Kidney (tissue), 14 donors: ENCODE results near the gene DEPDC4. TPM values are rescaled to one million over a fixed set of nuclear protein-coding genes. Genes with fewer than 3 reads are reported as not detected.

Source experiments
- DNase-seq, 5 donors: peaks; one replicate each; pipeline ENCODE4 v3.0.0-alpha.2; 2013 to 2020
- FAIRE-seq: peaks from 2 replicates; lab custom pipeline; 2012; peaks lifted over from hg19 to GRCh38; lab: Jason Lieb, UNC
- H3K27ac ChIP-seq, 2 donors: one replicate each; pipeline ENCODE4 v1.7.0; 2013; ENCODE audit warnings: low read depth in 2 of 2, low read length in 2 of 2, inconsistent platforms in 1 of 2
- H3K27me3 ChIP-seq: one replicate; pipeline ENCODE4 v1.7.1; 2013; ENCODE audit warnings: low read length, inconsistent platforms; ENCODE audit not compliant: control insufficient read depth, insufficient read depth
- H3K36me3 ChIP-seq, 3 donors: one replicate each; pipeline versions ENCODE4 v1.7.0 to v1.7.1; 2013; ENCODE audit warnings: low read length in 3 of 3, control low read depth in 1 of 3, inconsistent platforms in 1 of 3; ENCODE audit not compliant: insufficient read depth in 3 of 3, control insufficient read depth in 2 of 3
- H3K4me1 ChIP-seq, 3 donors: one replicate each; pipeline versions ENCODE4 v1.7.0 to v1.7.1; 2013; ENCODE audit warnings: low read length in 3 of 3, inconsistent platforms in 1 of 3, low read depth in 1 of 3; ENCODE audit not compliant: control insufficient read depth in 2 of 3, insufficient read depth in 2 of 3
- H3K4me3 ChIP-seq, 3 donors: one replicate each; pipeline versions ENCODE4 v1.7.0 to v1.8.1; 2013; ENCODE audit warnings: low read length in 3 of 3, control low read depth in 1 of 3, inconsistent platforms in 1 of 3
- H3K9ac ChIP-seq, 3 donors: one replicate each; pipeline versions ENCODE4 v1.7.0 to v1.7.1; 2013; ENCODE audit warnings: low read length in 3 of 3, control low read depth in 1 of 3, inconsistent platforms in 1 of 3
- H3K9me3 ChIP-seq, 3 donors: one replicate each; pipeline versions ENCODE4 v1.7.0 to v1.7.1; 2013; ENCODE audit warnings: low read length in 3 of 3, control low read depth in 1 of 3, inconsistent platforms in 1 of 3; ENCODE audit not compliant: control insufficient read depth in 2 of 3, insufficient read depth in 1 of 3
- CTCF ChIP-seq: IDR thresholded peaks from 3 replicates; pipeline ENCODE4 v1.5.1; 2012; ENCODE audit warnings: mild to moderate bottlenecking, moderate library complexity, borderline replicate concordance; ENCODE audit not compliant: insufficient read depth; ENCODE audit errors: extremely low read depth
- intact Hi-C: fragments of 100-400 bp; cut with DNase I; formaldehyde crosslinking; loops from one replicate; pipeline ENCODE4 v1.11.1; 2022
- polyA plus RNA-seq: library from polyadenylated mRNA; stranded (reverse); fragments of 350-450 nt; fragmentation: Illumina TruSeq; extraction: RNeasy Lipid Tissue Mini Kit (QIAGEN cat#74804); gene quantifications from one replicate; pipeline ENCODE4 v1.2.3, GENCODE V29; 2014; ENCODE audit warnings: low read depth, low replicate concordance; ENCODE audit not compliant: insufficient read depth
- total RNA-seq: library from RNA; stranded (reverse); fragmentation: NEBNext Ultra II Directional; extraction: Animal tissue kit (Norgen Biotek cat#: 25700); gene quantifications from one replicate; pipeline ENCODE4 v1.2.1, GENCODE V29; 2021
- donor health status: control.
- donor health status: control.
- donor health status: control.
- donor health status: control.
- donor health status: control.
- donor health status: DM: yes; HTN: yes; CAD: no.
- donor health status: Normal renal cell carcinoma (clear cell type).

Gene DEPDC4
- total and polyA plus RNA-seq, 2 donors from 2014 or later = 1.1 to 1.4 TPM

- Histone ChIP-seq H3K27ac (no peak overlapping the region), H3K36me3 (no peaks in the 10 kb centered on the region), H3K9me3 (no peaks in the 10 kb centered on the region), H3K27me3 (no peaks in the 10 kb centered on the region), H3K4me3 (no peak overlapping the region), H3K4me1 (peaks cover 0 to 4% (median 2%) of the 10 kb centered on the region in 3 donors), H3K9ac (no peak overlapping the region)
- DNase-seq = no peak
- intact Hi-C loops = no loop called here
- no peak for FAIRE-seq
- no peak for TF ChIP-seq CTCF
Measured at GRCh38 chr12:100249941-100250340, 16.9 kb downstream of the DEPDC4 start.

GRCh38 chr12:100248886-100249285 is 18.0 kb downstream of the DEPDC4 start:
- DNase-seq (no peak), FAIRE-seq (no peak)
- Histone ChIP-seq H3K36me3 (no peaks in the 10 kb centered on the region), H3K9ac (no peak overlapping the region), H3K27ac (no peak overlapping the region), H3K9me3 (no peaks in the 10 kb centered on the region), H3K27me3 (no peaks in the 10 kb centered on the region), H3K4me1 (peaks cover 0 to 4% (median 2%) of the 10 kb centered on the region in 3 donors), H3K4me3 (no peak overlapping the region)
- no peak for TF ChIP-seq CTCF
- intact Hi-C loops = no loop called here

DNA sequence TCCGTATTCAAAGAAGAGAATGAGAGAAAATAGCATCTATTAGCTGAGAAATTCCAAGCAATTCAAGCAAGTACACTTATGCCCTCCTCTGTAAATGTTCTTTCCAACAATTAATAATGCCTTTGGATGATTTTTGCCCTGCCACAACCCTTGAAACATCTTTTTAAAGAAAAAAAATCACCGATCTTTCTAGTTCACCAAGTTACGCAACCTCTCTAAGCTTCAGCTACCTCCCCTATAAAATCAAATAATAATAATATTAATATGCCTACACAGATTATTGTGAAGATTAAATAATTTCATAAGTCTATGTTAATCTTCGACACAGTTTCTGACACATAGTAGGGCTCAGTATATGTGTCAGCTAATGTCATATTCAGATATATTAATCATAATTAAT is 19.1 kb downstream of the DEPDC4 start:
- no peaks in the 10 kb centered on the region for H3K27me3 ChIP-seq
- no peak overlapping the region for H3K27ac ChIP-seq
- H3K9me3 ChIP-seq = no peaks in the 10 kb centered on the region
- H3K9ac ChIP-seq = no peak overlapping the region
- no peak overlapping the region for H3K4me3 ChIP-seq
- intact Hi-C loops = no loop called here
- H3K36me3 ChIP-seq = no peaks in the 10 kb centered on the region
- FAIRE-seq = no peak
- TF ChIP-seq CTCF = no peak
- peaks cover 0 to 4% (median 2%) of the 10 kb centered on the region in 3 donors for H3K4me1 ChIP-seq
- no peak for DNase-seq

DNA sequence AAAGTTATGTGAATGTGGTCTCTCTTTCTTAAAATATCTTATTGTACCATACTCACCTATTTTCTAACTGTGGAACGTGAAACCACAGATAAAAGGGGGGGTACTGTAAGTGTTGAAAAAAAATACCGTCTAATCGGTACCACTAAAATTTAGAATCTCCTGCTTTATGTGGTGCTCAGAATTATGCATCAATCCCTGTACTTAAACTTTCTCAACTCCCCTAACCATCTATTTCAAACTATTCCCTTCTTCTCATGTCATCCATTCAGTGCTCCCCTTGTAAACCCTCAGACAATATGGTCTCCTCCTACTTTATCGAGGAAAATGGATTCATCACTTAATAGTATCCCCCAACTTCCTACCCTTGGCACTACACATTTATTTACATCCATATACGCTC is 23.7 kb downstream of the DEPDC4 start:
- Histone ChIP-seq H3K9ac (no peak overlapping the region), H3K36me3 (no peaks in the 10 kb centered on the region), H3K27me3 (no peaks in the 10 kb centered on the region), H3K4me3 (no peak overlapping the region), H3K9me3 (no peaks in the 10 kb centered on the region), H3K4me1 (no peaks in the 10 kb centered on the region), H3K27ac (no peak overlapping the region)
- intact Hi-C loops = no loop called here
- no peak for FAIRE-seq
- no peak for TF ChIP-seq CTCF
- DNase-seq = no peak
